Bronchus fibroblast of lung (primary cell): ENCODE results near the gene SUFU. TPM values are rescaled to one million over a fixed set of nuclear protein-coding genes. Genes with fewer than 3 reads are reported as not detected.

Experiments used
- total RNA-seq: library from RNA; depleted of rRNA; stranded (reverse); fragments of >200 nt; gene quantifications from 2 replicates; pipeline ENCODE4 v1.2.3, GENCODE V29; 2015

The SUFU gene
- 5.4 and 5.5 TPM in 2 replicates for total RNA-seq

DNA sequence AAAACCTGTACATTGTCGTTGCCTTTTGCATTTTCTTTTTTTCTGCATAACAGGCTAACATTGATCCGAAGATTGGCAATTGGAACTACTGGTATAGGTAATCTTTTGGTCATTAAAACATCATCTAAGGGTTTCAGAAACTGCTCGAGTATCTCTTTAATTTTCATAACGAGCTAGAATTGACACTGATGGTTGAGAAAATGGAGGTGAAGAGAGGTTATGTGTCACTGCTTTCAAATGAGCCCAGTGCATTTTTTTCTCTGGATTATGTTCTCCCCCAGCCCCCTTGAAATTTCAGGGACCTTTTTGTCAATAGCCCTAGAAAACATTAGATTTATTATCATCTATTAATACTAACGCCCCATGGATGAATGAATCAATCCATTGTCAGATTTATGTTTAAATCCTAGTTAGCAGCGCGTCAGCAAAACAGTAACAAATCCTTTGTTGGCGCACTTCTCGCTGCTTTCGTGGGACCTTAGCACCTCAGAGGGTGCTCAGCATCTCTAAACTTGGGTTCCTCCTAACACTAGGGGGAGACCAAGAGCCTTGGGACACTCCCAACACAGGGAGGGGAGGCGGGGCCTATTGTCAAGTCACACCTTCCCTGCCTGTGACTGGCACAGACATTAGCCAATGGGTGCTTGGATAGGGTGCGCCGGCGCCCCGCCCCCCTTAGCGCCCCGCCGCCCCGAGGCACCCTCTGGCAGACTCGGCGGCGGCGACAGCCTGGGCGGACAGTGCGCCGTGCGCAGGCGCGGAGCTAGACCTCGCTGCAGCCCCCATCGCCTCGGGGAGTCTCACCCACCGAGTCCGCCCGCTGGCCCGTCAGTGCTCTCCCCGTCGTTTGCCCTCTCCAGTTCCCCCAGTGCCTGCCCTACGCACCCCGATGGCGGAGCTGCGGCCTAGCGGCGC lies at the start of gene SUFU:
SUFU (plus strand) TSS at position 709 of the 915 bp plus-strand sequence; CDS start at position 890, 181 bp downstream.

GRCh38 chr10:102502337-102503151 lies 1.2 kb upstream of the SUFU start, which contains the start of gene ACTR1A:
Gene ACTR1A, minus strand, starts transcription at chr10:102502712. Its CDS starts 65 bp downstream, at chr10:102502647.

DNA sequence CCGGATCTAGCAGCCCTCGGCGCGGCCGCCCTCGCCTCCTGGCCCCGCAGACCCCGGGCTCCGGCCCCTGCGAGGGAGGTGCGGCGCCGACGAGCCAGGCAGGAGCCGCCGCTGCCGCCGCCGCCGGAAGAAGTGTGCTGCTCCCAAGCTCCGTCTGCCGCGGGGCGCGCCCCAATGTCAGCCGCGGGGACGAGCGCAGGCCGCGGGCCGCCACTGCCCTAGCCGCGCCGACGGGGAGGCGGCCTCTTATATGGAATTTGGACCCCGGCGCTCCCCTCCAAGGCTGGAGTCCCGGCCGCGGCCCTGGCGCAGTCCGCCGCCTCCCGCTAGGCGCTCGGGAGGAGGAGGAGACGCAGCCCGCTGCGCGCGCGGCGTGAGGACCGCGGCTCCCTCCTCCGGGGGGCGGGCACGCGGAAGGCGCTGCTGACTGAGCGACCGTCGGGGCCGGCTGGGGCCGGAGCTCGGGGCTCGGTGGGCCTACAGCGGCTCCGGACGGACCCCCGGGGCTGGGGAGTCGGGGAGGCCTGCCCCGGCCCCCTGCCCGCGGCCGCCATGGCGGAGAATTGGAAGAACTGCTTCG lies 140.4 kb downstream of the SUFU start, which contains the start of gene TRIM8:
TRIM8 (plus strand) TSS at position 414 of the 580 bp plus-strand sequence; CDS start at position 553, 139 bp downstream.

Other genes starting within 250 kb of the SUFU start
- 22.4 and 22.9 TPM in 2 replicates for gene NFKB2, start 108.3 kb upstream of the SUFU start, total RNA-seq
- gene PSD, start 85.2 kb upstream of the SUFU start, total RNA-seq: 0.67 and 1.9 TPM in 2 replicates
- 19.6 and 21.0 TPM in 2 replicates for gene FBXL15, start 83.1 kb upstream of the SUFU start, total RNA-seq
- 102 and 104 TPM in 2 replicates for gene CUEDC2, start 71.4 kb upstream of the SUFU start, total RNA-seq
- 0.15 and 0.17 TPM in 2 replicates for gene C10orf95, start 52.4 kb upstream of the SUFU start, total RNA-seq
- gene ACTR1A, start 1.3 kb upstream of the SUFU start, total RNA-seq: 158 and 161 TPM in 2 replicates
- 90.3 and 92.6 TPM in 2 replicates for gene TRIM8, start 140.5 kb downstream of the SUFU start, total RNA-seq
- 10.4 and 12.1 TPM in 2 replicates for gene ARL3, start 210.4 kb downstream of the SUFU start, total RNA-seq
- 2.5 and 3.9 TPM in 2 replicates for gene SFXN2, start 210.7 kb downstream of the SUFU start, total RNA-seq
- 41.3 and 41.9 TPM in 2 replicates for gene WBP1L, start 240.0 kb downstream of the SUFU start, total RNA-seq